Ovary (tissue), 9 donors: ENCODE data around the gene FAM124B. TPM values are rescaled to one million over a fixed set of nuclear protein-coding genes. Genes with fewer than 3 reads are reported as not detected.

Experiments used
- DNase-seq, 5 donors: peaks; one replicate each; pipeline ENCODE4 v3.0.0-alpha.2; 2019 to 2020
- H3K27ac ChIP-seq, 2 donors: fragments of 200-600 bp; one replicate each; pipeline versions ENCODE4 v1.5.1 to v1.8.0; 2019 to 2022
- H3K27me3 ChIP-seq: fragments of 200-600 bp; one replicate; pipeline ENCODE4 v1.8.0; 2022
- H3K36me3 ChIP-seq: fragments of 200-600 bp; sonication (generic); one replicate; pipeline ENCODE4 v1.5.1; 2019
- H3K4me1 ChIP-seq: one replicate; pipeline ENCODE4 v1.8.1; 2013; ENCODE audit warnings: mild to moderate bottlenecking, moderate library complexity; ENCODE audit not compliant: insufficient read depth
- H3K4me3 ChIP-seq: fragments of 200-600 bp; sonication (generic); one replicate; pipeline ENCODE4 v1.5.1; 2017
- H3K9me3 ChIP-seq, 2 donors: fragments of 200-600 bp in 1 of 2; sonication (generic) in 1 of 2; one replicate each; pipeline versions ENCODE4 v1.5.1 to v1.8.1; 2013 to 2019; ENCODE audit warnings: mild to moderate bottlenecking in 1 of 2, moderate library complexity in 1 of 2
- CTCF ChIP-seq, 3 donors: fragments of 450-650 bp in 2 of 3; fragments of 200-600 bp in 1 of 3; IDR thresholded peaks; one replicate each; pipeline versions ENCODE4 v1.5.1 to v1.8.0; 2016 to 2022; ENCODE audit warnings: antibody characterized with exemption in 3 of 3, mild to moderate bottlenecking in 1 of 3
- EP300 ChIP-seq: sonication (generic); formaldehyde crosslinking; IDR thresholded peaks from one replicate; pipeline ENCODE4 v1.6.1; 2017; ENCODE audit warnings: antibody characterized with exemption
- POLR2A ChIP-seq: fragments of 450-650 bp; IDR thresholded peaks from one replicate; pipeline ENCODE4 v1.6.1; 2017; ENCODE audit warnings: antibody characterized with exemption, mild to moderate bottlenecking, moderate library complexity
- WGBS, 3 donors: extraction: QIAGEN DNeasy Blood & Tissue Kit in 1 of 3; methylation state at CpG; one replicate each; pipeline versions ENCODE4 v1.1.5 to v1.1.7; 2013 to 2017; 5-methylcytosine and 5-hydroxymethylcytosine counted together
- intact Hi-C, 4 donors: fragments of 100-400 bp; cut with DNase I; formaldehyde crosslinking; loops; one replicate each; pipeline versions ENCODE4 v1.11.0 to v1.15.1; 2022 to 2023
- polyA plus RNA-seq, 2 donors: library from polyadenylated mRNA; stranded (reverse); fragments of 200-250 nt in 1 of 2; fragments of 350-450 nt in 1 of 2; fragmentation: Illumina TruSeq in 1 of 2; extraction: RNeasy Lipid Tissue Mini Kit (QIAGEN cat#74804) in 1 of 2; gene quantifications; one replicate each; pipeline ENCODE4 v1.2.3, GENCODE V29; 2013 to 2014
- total RNA-seq, 7 donors: library from RNA; depleted of rRNA in 2 of 7; stranded (reverse); fragments of >200 nt in 2 of 7; fragmentation: NEBNext Ultra II Directional in 3 of 7; extraction: Animal tissue kit (Norgen Biotek cat#: 25700) in 3 of 7; gene quantifications; one replicate each; pipeline versions ENCODE4 v1.1.0 to v1.2.4, GENCODE V29; 2016 to 2023
- donor health status: DM: no; HTN: no; CAD: no; lungs with moderate emphysema.
- donor health status: DM: no; HTN: no; CAD: no.
- donor health status: Bipolar disorder and iron deficiency.
- donor health status: DM: yes; HTN: yes; CAD: no.
- donor health status: DM: no; HTN: no; CAD: no.
- donor health status: DM: yes; HTN: yes; CAD: no.

FAM124B gene
- total and polyA plus RNA-seq, 9 donors: 0.11 to 3.0 (median 1.1) TPM

- no peak for DNase-seq
- TF ChIP-seq POLR2A: no peak
- TF ChIP-seq EP300: no peak
- TF ChIP-seq CTCF (IDR thresholded peaks at IDR 0.05): no peak
- Histone ChIP-seq H3K4me1 (no peaks in the 10 kb centered on the region), H3K9me3 (no peaks in the 10 kb centered on the region), H3K27ac (no peak overlapping the region), H3K27me3 (no peaks in the 10 kb centered on the region), H3K36me3 (no peaks in the 10 kb centered on the region), H3K4me3 (no peak overlapping the region)
- WGBS, 3 donors: 84 to 98% (median 92%) methylated on average over 2 of the region's 2 CpGs
- intact Hi-C loops: no loop called here
Measured at GRCh38 chr2:224345492-224345891, 56.4 kb downstream of the FAM124B start.

GRCh38 chr2:224343226-224343625, 58.7 kb downstream of the FAM124B start:
- no peak for DNase-seq
- WGBS, 3 donors: 66 to 76% (median 69%) methylated on average over 4 of the region's 4 CpGs
- Histone ChIP-seq H3K4me3 (no peak overlapping the region), H3K27ac (no peak overlapping the region), H3K4me1 (no peaks in the 10 kb centered on the region), H3K36me3 (no peaks in the 10 kb centered on the region), H3K27me3 (no peaks in the 10 kb centered on the region), H3K9me3 (no peaks in the 10 kb centered on the region)
- intact Hi-C loops: no loop called here
- TF ChIP-seq POLR2A (no peak), CTCF (IDR thresholded peaks at IDR 0.05) (no peak), EP300 (no peak)

GRCh38 chr2:224335991-224336390, 65.9 kb downstream of the FAM124B start:
- no peak for DNase-seq
- WGBS, 3 donors: 19 to 41% (median 30%) methylated on average over 1 of the region's 1 CpG
- no peaks in the 10 kb centered on the region for H3K4me1 ChIP-seq
- H3K27me3 ChIP-seq: no peaks in the 10 kb centered on the region
- no peaks in the 10 kb centered on the region for H3K9me3 ChIP-seq
- no peak overlapping the region for H3K4me3 ChIP-seq
- intact Hi-C loops: no loop called here
- H3K27ac ChIP-seq: no peak overlapping the region
- no peaks in the 10 kb centered on the region for H3K36me3 ChIP-seq
- TF ChIP-seq POLR2A (no peak), CTCF (IDR thresholded peaks at IDR 0.05) (no peak), EP300 (no peak)

GRCh38 chr2:224334726-224335125, 67.2 kb downstream of the FAM124B start:
- no peak for DNase-seq
- Histone ChIP-seq H3K27me3 (no peaks in the 10 kb centered on the region), H3K9me3 (no peaks in the 10 kb centered on the region), H3K27ac (no peak overlapping the region), H3K4me3 (no peak overlapping the region), H3K36me3 (no peaks in the 10 kb centered on the region), H3K4me1 (no peaks in the 10 kb centered on the region)
- WGBS, 3 donors: 58 to 64% (median 61%) methylated on average over 2 of the region's 2 CpGs
- intact Hi-C loops: no loop called here
- TF ChIP-seq CTCF (IDR thresholded peaks at IDR 0.05): no peak
- TF ChIP-seq POLR2A: no peak
- TF ChIP-seq EP300: no peak
